Fibroblast of lung (primary cell): ENCODE measurements around the gene SLIT3.

ENCODE experiments used
- CTCF ChIP-seq, 2 donors: IDR thresholded peaks in 1 of 2; conservative IDR thresholded peaks in 1 of 2; 1 replicate in 1 of 2; 2 replicates in 1 of 2; pipeline ENCODE4 v1.5.1; 2011 to 2012; ENCODE audit warnings: low read length in 2 of 2, control low read depth in 1 of 2, inconsistent platforms in 1 of 2, low read depth in 1 of 2, mild to moderate bottlenecking in 1 of 2
- EZH2 ChIP-seq: IDR thresholded peaks from 2 replicates; pipeline ENCODE4 v1.5.1; 2012; ENCODE audit warnings: low read length, control low read depth, mild to moderate bottlenecking; ENCODE audit errors: missing control alignments

GRCh38 chr5:169018925-169019324, 282.0 kb downstream of the SLIT3 start:
- TF ChIP-seq CTCF (conservative IDR thresholded peaks at IDR 0.05 in 1 of 2, IDR thresholded peaks at IDR 0.05 in 1 of 2; ENCODE audit: low read depth in 1 of 2, low read length in 2 of 2), result no peak
- TF ChIP-seq EZH2, result no peak
